PC-3 (cell line): ENCODE data around the gene TMEM38B. TPM values are rescaled to one million over a fixed set of nuclear protein-coding genes. Genes with fewer than 3 reads are reported as not detected.
"Not testable (repeated sequence)": the region's sequence is repeated elsewhere in the genome, so short reads cannot be mapped to it uniquely, and the experiment has no call there.

ENCODE experiments used
- ATAC-seq: fragments of 200-7000 bp; cut with Tn5 transposase; 2 replicates; pipeline ENCODE4 v1.9.1; 2020; ENCODE audit warnings: mild to moderate bottlenecking, moderate library complexity
- BruUV-seq: library from RNA; stranded (reverse); fragments of 400-500 nt; replicated peaks from 2 replicates; lab custom pipeline; 2021; lab: Mats Ljungman, UMichigan
- CTCF ChIA-PET: fragments of 300-600 bp; sonication (Branson Sonifier 250); formaldehyde crosslinking; loops from one replicate; lab custom pipeline; 2022; ENCODE audit warnings: antibody characterized with exemption; lab: Charles Lee
- POLR2A ChIA-PET: fragments of 300-600 bp; sonication (Branson Sonifier 250); formaldehyde crosslinking; loops from one replicate; lab custom pipeline; 2022; ENCODE audit warnings: antibody characterized with exemption; ENCODE audit not compliant: unreplicated experiment; lab: Charles Lee
- DNase-seq: peaks from one replicate; pipeline ENCODE4 v3.0.0-alpha.2; 2015
- H2AFZ ChIP-seq: fragments of 300-600 bp; sonication (generic); 2 replicates; pipeline ENCODE4 v1.6.0; 2016; ENCODE audit warnings: antibody characterized with exemption, low read length
- H3F3A ChIP-seq: fragments of 300-600 bp; sonication (generic); one replicate; pipeline ENCODE4 v1.6.0; 2017; ENCODE audit warnings: antibody characterized with exemption, low read length, control low read depth, mild to moderate bottlenecking; ENCODE audit not compliant: unreplicated experiment
- H3K27ac ChIP-seq: fragments of 300-600 bp; sonication (generic); 2 replicates; pipeline ENCODE4 v1.5.1; 2016; ENCODE audit warnings: mild to moderate bottlenecking, low read length
- H3K27me3 ChIP-seq: fragments of 300-600 bp; sonication (generic); 2 replicates; pipeline ENCODE4 v1.6.1; 2016; ENCODE audit warnings: low read length, mixed read lengths
- H3K36me3 ChIP-seq: fragments of 300-600 bp; sonication (generic); 2 replicates; pipeline ENCODE4 v1.6.1; 2016; ENCODE audit warnings: low read depth, mixed run types, low read length, mixed read lengths
- H3K4me1 ChIP-seq: fragments of 300-600 bp; sonication (generic); 2 replicates; pipeline ENCODE4 v1.5.1; 2016; ENCODE audit warnings: low read length; ENCODE audit not compliant: insufficient read depth
- H3K4me2 ChIP-seq: fragments of 300-600 bp; sonication (generic); 2 replicates; pipeline ENCODE4 v1.6.0; 2016; ENCODE audit warnings: low read length
- H3K4me3 ChIP-seq: fragments of 300-600 bp; sonication (generic); 2 replicates; pipeline ENCODE4 v1.5.1; 2016; ENCODE audit warnings: mild to moderate bottlenecking, low read length, mixed read lengths
- H3K79me2 ChIP-seq: fragments of 300-600 bp; sonication (generic); 2 replicates; pipeline ENCODE4 v1.6.1; 2017; ENCODE audit warnings: low read length, mixed read lengths
- H3K9ac ChIP-seq: fragments of 300-600 bp; sonication (generic); 2 replicates; pipeline ENCODE4 v1.6.0; 2016; ENCODE audit warnings: mild to moderate bottlenecking, low read length
- H3K9me2 ChIP-seq: fragments of 300-600 bp; sonication (generic); replicated peaks from 2 replicates; pipeline ENCODE4 v1.6.1; 2016; ENCODE audit warnings: mixed run types, low read length, mixed read lengths
- H3K9me3 ChIP-seq: fragments of 300-600 bp; sonication (generic); 2 replicates; pipeline ENCODE4 v1.6.1; 2016; ENCODE audit warnings: low read length, mixed read lengths
- H4K20me1 ChIP-seq: fragments of 300-600 bp; sonication (generic); 2 replicates; pipeline ENCODE4 v1.6.1; 2016; ENCODE audit warnings: low read length, mixed read lengths
- EZH2 ChIP-seq: fragments of 300-600 bp; sonication (generic); IDR thresholded peaks from one replicate; pipeline ENCODE4 v1.6.1; 2017; ENCODE audit warnings: antibody characterized with exemption, mild to moderate bottlenecking, low read length; ENCODE audit not compliant: unreplicated experiment
- EZH2phosphoT487 ChIP-seq: fragments of 300-600 bp; sonication (generic); IDR thresholded peaks from 2 replicates; pipeline ENCODE4 v1.6.1; 2018; ENCODE audit warnings: mild to moderate bottlenecking, antibody characterized with exemption, low read length, borderline replicate concordance
- intact Hi-C: fragments of 100-400 bp; cut with micrococcal nuclease; formaldehyde crosslinking; loops from 2 replicates; pipeline ENCODE4 v1.9.0; 2023
- total RNA-seq: library from RNA; depleted of rRNA; stranded (reverse); fragments of >200 nt; gene quantifications from 2 replicates; pipeline ENCODE4 v1.2.3, GENCODE V29; 2014
- TF ChIP-seq, protein P1 (sequence below): fragments of 300-600 bp; sonication (generic); conservative IDR thresholded peaks from 2 replicates; pipeline ENCODE4 v1.5.1; 2017; ENCODE audit warnings: antibody characterized with exemption, low read depth, mild to moderate bottlenecking, low read length

The TMEM38B gene
- total RNA-seq, 1 experiment from 2014 or later: 16.0 TPM

- Histone ChIP-seq H4K20me1 (no peaks in the 10 kb centered on the region), H3K9me3 (0 out of 2 replicates have a peak, but pooled peaks cover 5% of the 10 kb centered on the region), H3K79me2 (no peaks in the 10 kb centered on the region), H3K36me3 (peaks cover 10% of the 10 kb centered on the region; the same call in 1 of the 2 replicates), H3K9me2 (no peaks in the 10 kb centered on the region), H3K4me1 (no peaks in the 10 kb centered on the region), H3K9ac (no peak overlapping the region), H3K27me3 (no peaks in the 10 kb centered on the region), H3K4me3 (no peak overlapping the region), H3F3A (no peaks in the 10 kb centered on the region), H3K4me2 (no peak overlapping the region), H3K27ac (no peak overlapping the region), H2AFZ (no peak overlapping the region)
- no peak for TF ChIP-seq EZH2phosphoT487
- TF ChIP-seq, protein P1, sequence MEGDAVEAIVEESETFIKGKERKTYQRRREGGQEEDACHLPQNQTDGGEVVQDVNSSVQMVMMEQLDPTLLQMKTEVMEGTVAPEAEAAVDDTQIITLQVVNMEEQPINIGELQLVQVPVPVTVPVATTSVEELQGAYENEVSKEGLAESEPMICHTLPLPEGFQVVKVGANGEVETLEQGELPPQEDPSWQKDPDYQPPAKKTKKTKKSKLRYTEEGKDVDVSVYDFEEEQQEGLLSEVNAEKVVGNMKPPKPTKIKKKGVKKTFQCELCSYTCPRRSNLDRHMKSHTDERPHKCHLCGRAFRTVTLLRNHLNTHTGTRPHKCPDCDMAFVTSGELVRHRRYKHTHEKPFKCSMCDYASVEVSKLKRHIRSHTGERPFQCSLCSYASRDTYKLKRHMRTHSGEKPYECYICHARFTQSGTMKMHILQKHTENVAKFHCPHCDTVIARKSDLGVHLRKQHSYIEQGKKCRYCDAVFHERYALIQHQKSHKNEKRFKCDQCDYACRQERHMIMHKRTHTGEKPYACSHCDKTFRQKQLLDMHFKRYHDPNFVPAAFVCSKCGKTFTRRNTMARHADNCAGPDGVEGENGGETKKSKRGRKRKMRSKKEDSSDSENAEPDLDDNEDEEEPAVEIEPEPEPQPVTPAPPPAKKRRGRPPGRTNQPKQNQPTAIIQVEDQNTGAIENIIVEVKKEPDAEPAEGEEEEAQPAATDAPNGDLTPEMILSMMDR: no peak
- no peak for TF ChIP-seq EZH2
- ChIA-PET POLR2A (no interaction called here), CTCF (no interaction called here)
- DNase-seq (no peak), ATAC-seq (no peak)
- intact Hi-C loops: no loop called here
- BruUV-seq: no TSS peak
Measured at GRCh38 chr9:105735366-105735765, 41.0 kb downstream of the TMEM38B start.

DNA sequence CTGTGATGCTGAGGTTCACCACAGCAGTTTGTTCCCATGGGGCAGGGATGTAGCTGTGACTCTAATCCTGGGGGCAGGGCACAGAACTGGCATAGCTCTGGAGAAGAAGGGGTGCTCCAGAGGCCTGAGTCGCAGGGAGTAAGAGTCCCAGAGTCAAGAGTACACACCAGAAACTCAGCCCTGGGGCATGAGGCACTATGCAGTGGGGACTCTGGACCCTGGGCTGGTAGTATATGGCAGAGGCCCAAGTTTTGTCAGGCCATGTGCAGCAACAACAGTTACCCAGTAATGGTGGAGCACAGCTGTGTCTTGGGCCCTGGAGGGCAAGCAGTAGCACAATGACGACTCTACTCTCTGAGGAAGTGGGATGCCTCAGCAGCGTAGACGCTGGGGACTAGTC, 42.9 kb downstream of the TMEM38B start:
- ChIA-PET POLR2A (no interaction called here), CTCF (no interaction called here)
- Histone ChIP-seq H3K9me2 (no peaks in the 10 kb centered on the region), H3K9me3 (0 out of 2 replicates have a peak, but pooled peaks cover 5% of the 10 kb centered on the region), H3K27ac (no peak overlapping the region), H3K79me2 (no peaks in the 10 kb centered on the region), H2AFZ (no peak overlapping the region), H3K36me3 (peaks cover 10% of the 10 kb centered on the region; the same call in 1 of the 2 replicates), H3K9ac (no peak overlapping the region), H3K4me1 (no peaks in the 10 kb centered on the region), H3F3A (no peaks in the 10 kb centered on the region), H3K4me3 (no peak overlapping the region), H3K4me2 (no peak overlapping the region), H4K20me1 (no peaks in the 10 kb centered on the region), H3K27me3 (no peaks in the 10 kb centered on the region)
- no TSS peak for BruUV-seq
- intact Hi-C loops: no loop called here
- DNase-seq: no peak
- TF ChIP-seq EZH2phosphoT487 (no peak), EZH2 (no peak)
- TF ChIP-seq, protein P1: no peak
- ATAC-seq: no peak

DNA sequence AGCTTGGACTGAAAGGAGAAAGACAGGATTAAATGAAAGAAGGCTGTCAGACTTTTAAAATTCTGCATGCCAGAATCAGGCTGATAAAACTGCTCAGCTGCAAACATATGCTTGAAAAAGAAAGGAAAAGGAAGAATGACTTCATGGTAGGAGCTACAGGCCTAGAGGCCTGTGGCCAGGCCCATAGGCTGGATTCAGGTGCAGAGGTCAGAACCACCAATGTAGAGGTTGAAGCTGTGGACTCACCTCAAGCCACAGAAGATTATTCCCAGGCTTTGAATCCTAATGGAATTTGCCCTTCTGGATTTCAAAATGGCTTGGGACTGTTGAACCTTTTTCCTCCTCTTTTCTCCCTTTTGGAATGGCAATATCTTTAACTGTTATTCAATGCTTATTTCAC, 47.7 kb downstream of the TMEM38B start:
- Histone ChIP-seq H2AFZ (no peak overlapping the region), H3K4me3 (no peak overlapping the region), H3K9me2 (no peaks in the 10 kb centered on the region), H3F3A (no peaks in the 10 kb centered on the region), H4K20me1 (no peaks in the 10 kb centered on the region), H3K27me3 (no peaks in the 10 kb centered on the region), H3K9ac (no peak overlapping the region), H3K79me2 (no peaks in the 10 kb centered on the region), H3K4me1 (no peaks in the 10 kb centered on the region), H3K36me3 (no peaks in the 10 kb centered on the region), H3K4me2 (no peak overlapping the region), H3K27ac (no peak overlapping the region), H3K9me3 (no peaks in the 10 kb centered on the region)
- intact Hi-C loops: no loop called here
- no peak for ATAC-seq
- DNase-seq: no peak
- BruUV-seq: no TSS peak
- TF ChIP-seq EZH2: no peak
- TF ChIP-seq EZH2phosphoT487: no peak
- TF ChIP-seq, protein P1: no peak
- CTCF ChIA-PET: no interaction called here
- POLR2A ChIA-PET: no interaction called here

GRCh38 chr9:105747325-105747724, 53.0 kb downstream of the TMEM38B start:
- H3K27me3 ChIP-seq: not testable (repeated sequence)

More at GRCh38 chr9:105747325-105747724, 53.0 kb downstream of the TMEM38B start:
- DNase-seq, H3K9ac ChIP-seq, intact Hi-C loops, CTCF ChIA-PET, H3K9me2 ChIP-seq, H3K79me2 ChIP-seq, H3K4me3 ChIP-seq, H4K20me1 ChIP-seq, H3K9me3 ChIP-seq, H3K27ac ChIP-seq, H3K4me1 ChIP-seq, POLR2A ChIA-PET, H3F3A ChIP-seq, H2AFZ ChIP-seq, BruUV-seq, H3K4me2 ChIP-seq, H3K36me3 ChIP-seq, ATAC-seq: not testable (repeated sequence)
